GM19397 (cell line): ENCODE measurements around the gene NPTX1.
A peak's percentile ranks its signal among the peaks of the same experiment; 100 is the strongest.

Experiments
- ATAC-seq: cut with Tn5 transposase; IDR thresholded peaks from one replicate; pipeline ENCODE4 v1.9.1; 2021; ENCODE audit warnings: mild to moderate bottlenecking, moderate library complexity; ENCODE audit not compliant: unreplicated experiment

The NPTX1 gene

DNA sequence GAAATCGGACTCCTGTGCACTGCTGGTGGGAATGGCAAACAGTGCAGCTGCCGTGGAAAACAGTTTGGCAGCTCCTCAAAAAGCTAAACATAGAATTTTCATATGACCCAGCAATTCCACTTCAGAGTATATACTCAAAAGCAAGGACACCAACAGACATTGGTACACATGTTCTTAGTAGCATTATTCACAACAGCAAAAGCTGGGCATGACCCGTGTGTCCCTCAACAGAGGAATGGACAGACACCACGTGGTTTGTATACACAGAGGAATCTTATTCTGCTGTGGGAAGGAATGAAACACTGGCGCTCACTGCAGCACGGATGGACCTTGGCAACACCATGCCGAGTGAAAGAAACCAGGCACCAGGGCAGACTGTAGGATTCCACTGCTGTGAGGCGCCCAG is 16.0 kb downstream of the NPTX1 start:
- no peak for ATAC-seq

GRCh38 chr17:80459234-80459633 is 17.2 kb downstream of the NPTX1 start:
- ATAC-seq = no peak

DNA sequence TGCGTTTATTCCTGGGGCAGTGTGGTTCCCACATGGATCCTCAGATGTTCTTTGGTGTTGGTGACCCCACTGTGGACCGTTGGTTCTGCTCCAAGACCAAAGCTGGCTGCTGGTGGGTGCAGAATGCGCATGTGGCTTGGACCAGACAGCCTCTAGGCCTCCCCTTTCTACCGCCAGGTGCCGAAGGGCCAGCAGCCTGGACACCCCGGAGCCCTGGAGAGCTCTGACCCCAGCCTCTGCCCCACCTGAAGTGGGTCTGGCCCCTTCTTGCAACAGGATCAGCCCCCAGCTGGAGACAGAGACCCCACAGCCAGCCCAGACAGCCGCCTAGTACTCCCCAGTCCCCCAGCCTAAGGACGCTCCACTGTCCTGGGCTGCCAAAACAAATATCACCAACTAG is 18.4 kb downstream of the NPTX1 start:
- ATAC-seq = no peak

DNA sequence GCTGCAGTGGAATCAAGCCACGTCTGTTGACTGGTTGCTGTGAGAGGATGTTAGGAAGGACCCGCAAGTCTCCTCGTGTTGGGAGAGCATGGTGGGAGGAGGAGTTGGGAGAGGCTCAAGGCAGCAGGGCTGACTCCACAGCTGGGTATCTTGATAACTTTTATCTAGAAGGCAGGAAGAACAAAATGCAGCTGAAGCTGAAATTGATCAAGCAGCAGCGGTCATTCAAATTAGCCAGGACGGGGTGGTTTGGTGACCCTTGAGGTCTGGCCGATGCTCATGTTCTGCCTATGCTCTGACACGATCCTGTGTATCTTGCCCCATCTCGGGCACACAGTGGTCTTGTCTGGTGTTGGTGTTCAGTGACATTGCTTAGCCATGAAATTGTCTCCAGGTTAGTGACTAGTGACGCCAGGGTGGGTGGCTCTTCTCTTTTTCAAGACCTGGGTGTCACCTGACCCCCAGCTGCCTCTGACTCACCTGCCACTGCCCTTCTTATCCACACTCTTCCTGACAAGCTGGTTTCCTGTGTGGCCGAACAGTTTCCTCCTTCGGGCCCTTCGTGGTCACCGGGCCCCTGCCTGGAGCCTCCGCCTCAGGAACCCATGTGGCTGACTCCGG is 19.1 kb downstream of the NPTX1 start:
- ATAC-seq = no peak

DNA sequence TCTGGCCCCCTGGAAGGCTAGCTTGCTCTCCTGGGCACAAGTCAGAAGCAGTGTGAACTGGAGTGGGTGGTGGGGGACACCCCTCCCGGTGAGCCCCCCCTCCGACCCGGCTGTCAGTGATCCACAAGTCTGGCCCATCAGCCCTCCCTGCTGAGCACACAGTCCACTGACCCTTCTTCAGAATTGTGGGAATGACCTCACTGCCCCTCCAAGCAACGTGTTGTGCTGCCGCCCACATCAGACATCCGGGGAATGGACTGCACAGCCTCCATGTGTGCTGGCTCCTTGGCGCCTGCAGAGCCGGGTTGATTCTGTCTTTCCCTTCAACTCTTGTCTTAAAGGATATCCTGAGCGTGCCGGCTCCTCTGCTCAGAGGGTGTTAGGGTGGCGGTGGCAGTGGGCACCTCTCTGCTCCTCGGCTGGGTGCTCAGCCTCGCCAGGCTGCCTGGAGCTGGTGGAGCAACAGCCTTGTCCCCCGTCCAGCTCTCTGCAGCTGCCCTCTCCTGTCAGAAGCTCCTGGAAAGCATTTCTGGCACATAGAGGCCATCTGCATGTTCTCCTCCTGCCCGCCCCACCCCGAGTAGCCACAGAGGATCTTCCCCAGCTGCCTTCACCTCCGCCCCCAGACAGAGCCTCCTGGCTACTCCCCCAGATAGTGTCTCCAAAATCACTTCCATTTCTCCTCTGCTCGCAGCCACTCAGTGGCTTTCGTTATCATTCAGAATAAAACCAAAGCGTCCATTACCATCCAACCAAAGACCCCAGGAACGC is 19.8 kb downstream of the NPTX1 start:
- no peak for ATAC-seq

DNA sequence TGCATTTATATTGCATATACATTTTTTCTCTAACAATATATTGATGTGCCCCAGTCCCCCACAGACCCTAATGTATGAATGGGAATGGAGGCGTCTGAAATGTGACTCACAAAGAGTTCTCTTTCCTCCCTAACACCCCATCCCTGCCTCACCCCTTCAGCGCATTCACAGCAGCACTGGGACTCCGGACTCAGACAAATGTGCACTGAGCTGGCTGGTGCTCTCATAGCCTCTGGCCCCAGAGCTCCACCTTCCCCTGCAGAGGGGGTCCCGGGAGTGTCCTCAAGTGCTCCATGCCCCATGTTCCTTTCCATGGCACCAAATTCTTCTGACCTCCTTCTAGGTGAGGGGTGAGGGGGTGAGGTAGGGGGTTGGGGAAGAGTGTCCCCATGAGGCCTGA is 20.6 kb downstream of the NPTX1 start:
- ATAC-seq = no peak

- no peak for ATAC-seq
These were observed 21.1 kb downstream of the NPTX1 start for GRCh38 chr17:80455336-80455710.

GRCh38 chr17:80454557-80455335 is 21.7 kb downstream of the NPTX1 start:
- peak; percentile 87 for ATAC-seq

- ATAC-seq = peak; percentile 3
These were observed 22.3 kb downstream of the NPTX1 start for GRCh38 chr17:80453998-80454556.

- ATAC-seq = no peak
These were observed 23.0 kb downstream of the NPTX1 start for GRCh38 chr17:80453126-80453997.

DNA sequence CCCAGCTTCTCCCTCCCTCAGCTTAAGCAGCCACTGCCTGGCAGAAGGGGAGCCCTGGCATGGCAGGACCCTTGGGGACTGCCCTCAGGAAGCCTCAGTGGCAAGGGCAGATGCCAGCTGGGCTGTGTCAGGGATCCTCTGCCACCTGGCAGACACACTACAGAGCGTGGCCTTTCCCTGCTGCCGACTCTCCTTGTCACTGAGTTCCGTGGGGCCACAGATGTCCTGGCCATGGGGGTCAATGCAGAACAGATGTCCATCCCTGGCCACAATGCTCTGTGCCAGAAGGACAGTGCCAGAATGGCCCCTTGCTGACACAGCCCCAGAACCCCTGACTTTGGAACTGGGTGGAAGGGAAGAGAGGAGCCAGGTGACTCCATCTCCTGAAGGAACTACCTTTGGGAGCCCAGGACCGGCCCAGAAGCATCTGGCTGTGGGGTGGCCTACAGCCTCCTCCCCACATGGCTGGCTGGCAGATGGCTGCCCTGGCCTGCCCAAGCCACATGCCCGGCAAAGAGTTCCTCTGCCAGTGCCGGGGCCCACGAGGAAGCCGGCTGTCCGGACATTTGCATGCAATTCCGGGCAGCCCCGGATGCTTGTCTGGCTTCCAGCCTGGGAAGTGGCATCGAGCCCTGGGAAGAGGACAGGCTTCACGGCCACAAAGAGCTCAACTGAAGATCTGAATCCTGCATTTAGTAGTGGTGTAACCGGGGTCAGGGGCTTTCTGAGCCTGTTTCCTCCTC is 24.1 kb downstream of the NPTX1 start:
- ATAC-seq = no peak

DNA sequence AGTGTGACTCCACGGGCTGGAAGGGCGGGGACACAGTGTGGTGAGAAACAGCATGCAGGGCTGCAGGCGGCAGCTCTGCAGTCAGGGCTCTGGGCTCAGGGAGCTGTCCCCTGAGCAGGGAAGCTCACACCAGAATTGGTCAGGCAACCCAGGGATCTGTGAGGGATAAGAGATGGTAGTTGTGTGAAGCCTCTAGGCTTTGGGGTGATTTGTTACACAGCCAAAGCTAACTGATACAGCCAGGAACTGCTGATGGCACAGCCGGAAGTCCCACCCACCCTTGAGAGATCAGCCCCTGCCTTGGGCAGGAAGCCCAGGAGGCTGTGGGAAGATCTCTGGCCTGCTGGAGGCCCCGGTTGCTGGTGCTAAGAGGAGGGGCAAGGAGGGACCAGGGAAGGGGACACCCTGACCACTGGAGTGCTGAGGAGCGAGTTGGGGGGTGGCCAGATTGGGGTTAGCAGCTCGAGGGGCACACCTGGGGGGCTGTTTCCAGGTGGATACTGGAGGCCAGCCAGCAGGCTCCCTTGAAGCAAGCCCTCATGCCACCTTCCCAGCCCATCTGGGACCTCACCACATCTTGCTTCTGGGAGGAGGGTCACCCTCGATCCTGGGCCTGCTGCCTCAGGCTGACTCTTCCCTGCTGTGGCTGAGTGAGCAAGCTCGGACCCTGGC is 25.2 kb downstream of the NPTX1 start:
- no peak for ATAC-seq

GRCh38 chr17:80449930-80450576 is 26.4 kb downstream of the NPTX1 start:
- ATAC-seq = no peak

- ATAC-seq = no peak
These were observed 27.0 kb downstream of the NPTX1 start for GRCh38 chr17:80449194-80449929.

GRCh38 chr17:80447790-80448189 is 28.6 kb downstream of the NPTX1 start:
- no peak for ATAC-seq

GRCh38 chr17:80446645-80447405 is 29.6 kb downstream of the NPTX1 start:
- ATAC-seq = no peak

- no peak for ATAC-seq
These were observed 30.7 kb downstream of the NPTX1 start for GRCh38 chr17:80445726-80446110.
